NB4 (cell line): Measurements from ENCODE around the gene INKA1.

Source experiments
- CTCF ChIP-seq: IDR thresholded peaks from one replicate; pipeline ENCODE4 v1.5.1; 2012; ENCODE audit warnings: low read depth, low read length
- POLR2A ChIP-seq: IDR thresholded peaks from 2 replicates; pipeline ENCODE4 v1.6.1; 2011; ENCODE audit warnings: mild to moderate bottlenecking; ENCODE audit not compliant: insufficient read length; ENCODE audit errors: extremely low read depth
- TF ChIP-seq, protein P1 (sequence below): IDR thresholded peaks from 2 replicates; pipeline ENCODE4 v1.6.1; 2011; ENCODE audit warnings: low read depth, low read length

DNA sequence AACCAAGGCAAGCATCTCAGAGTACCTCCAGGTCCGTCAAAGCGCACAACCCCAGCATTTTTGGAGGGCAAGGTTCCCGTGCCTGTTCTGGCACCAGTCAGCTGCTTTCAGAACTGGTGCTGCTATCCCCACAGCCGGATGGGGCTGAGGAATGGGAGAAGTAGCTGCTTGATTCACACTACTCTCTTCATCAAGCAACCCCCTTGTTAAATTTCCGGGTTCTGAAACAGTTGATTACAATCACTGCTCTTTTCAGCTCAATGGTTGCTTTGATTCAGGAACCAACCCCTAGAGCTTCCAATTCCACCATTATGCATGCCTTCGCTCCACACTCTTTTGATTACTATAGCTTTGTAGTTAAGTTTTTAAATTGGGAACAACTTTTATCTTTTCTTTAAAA is 23.0 kb downstream of the INKA1 start:
- TF ChIP-seq CTCF (no peak), POLR2A (no peak)
- TF ChIP-seq, protein P1, sequence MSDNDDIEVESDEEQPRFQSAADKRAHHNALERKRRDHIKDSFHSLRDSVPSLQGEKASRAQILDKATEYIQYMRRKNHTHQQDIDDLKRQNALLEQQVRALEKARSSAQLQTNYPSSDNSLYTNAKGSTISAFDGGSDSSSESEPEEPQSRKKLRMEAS = no peak
